Transverse colon (tissue), 4 donors: ENCODE results near the gene DHDH. TPM values are rescaled to one million over a fixed set of nuclear protein-coding genes. Genes with fewer than 3 reads are reported as not detected.

ENCODE experiments used
- DNase-seq: peaks from one replicate; pipeline ENCODE4 v3.0.0-alpha.2; 2019
- H3K27ac ChIP-seq, 4 donors: fragments of 200-600 bp; sonication (generic); 2 replicates each; pipeline ENCODE4 v1.5.1; 2016 to 2018; ENCODE audit warnings: inconsistent platforms in 4 of 4
- H3K27me3 ChIP-seq: fragments of 200-600 bp; sonication (generic); 2 replicates; pipeline ENCODE4 v1.5.1; 2017; ENCODE audit warnings: inconsistent platforms
- H3K36me3 ChIP-seq, 4 donors: fragments of 200-600 bp; sonication (generic); 2 replicates each; pipeline ENCODE4 v1.5.1; 2017 to 2019; ENCODE audit warnings: inconsistent platforms in 4 of 4
- H3K4me1 ChIP-seq, 4 donors: fragments of 200-600 bp; sonication (generic); 2 replicates each; pipeline ENCODE4 v1.5.1; 2017 to 2020; ENCODE audit warnings: inconsistent platforms in 4 of 4
- H3K4me3 ChIP-seq, 4 donors: fragments of 200-600 bp; sonication (generic); 1 replicate in 1 of 4; 2 replicates in 3 of 4; pipeline versions ENCODE4 v1.5.1 to v1.6.1; 2017 to 2019; ENCODE audit warnings: inconsistent platforms in 4 of 4
- H3K9me3 ChIP-seq, 2 donors: fragments of 200-600 bp; sonication (generic); 2 replicates each; pipeline ENCODE4 v1.5.1; 2017 to 2019; ENCODE audit warnings: inconsistent platforms in 2 of 2
- CTCF ChIP-seq, 5 experiments: fragments of 200-600 bp in 3 of 5; fragments of 450-650 bp in 2 of 5; sonication (generic) in 3 of 5; IDR thresholded peaks; 1 replicate in 2 of 5; 2 replicates in 3 of 5; pipeline ENCODE4 v1.5.1; 2016 to 2017; ENCODE audit warnings: antibody characterized with exemption in 5 of 5, inconsistent platforms in 3 of 5, mild to moderate bottlenecking in 2 of 5, moderate library complexity in 1 of 5
- EP300 ChIP-seq: sonication (generic); formaldehyde crosslinking; IDR thresholded peaks from one replicate; pipeline ENCODE4 v1.6.1; 2017; ENCODE audit warnings: antibody characterized with exemption, low read depth
- POLR2A ChIP-seq: fragments of 450-650 bp; IDR thresholded peaks from one replicate; pipeline ENCODE4 v1.6.1; 2016; ENCODE audit warnings: antibody characterized with exemption, mild to moderate bottlenecking, moderate library complexity
- POLR2AphosphoS5 ChIP-seq, 3 donors: sonication (generic); formaldehyde crosslinking; IDR thresholded peaks; one replicate each; pipeline ENCODE4 v1.6.1; 2016; ENCODE audit warnings: antibody characterized with exemption in 3 of 3
- WGBS, 2 donors: methylation state at CpG; one replicate each; pipeline ENCODE4 v1.1.5; 2018; ENCODE audit warnings: low coverage in 1 of 2; 5-methylcytosine and 5-hydroxymethylcytosine counted together
- in situ Hi-C, 4 donors: fragments of 200-750 bp; cut with MboI; loops; one replicate each; pipeline versions ENCODE4 v1.15.0 to v1.15.1; 2017; ENCODE audit warnings: low sequenced_read_pairs in 3 of 4, low pct_ligation_motif_present in 1 of 4, low pct_unique_long_range_greater_than_20kb in 1 of 4
- intact Hi-C: fragments of 100-400 bp; cut with DNase I; formaldehyde crosslinking; loops from one replicate; pipeline ENCODE4 v1.15.1; 2023; ENCODE audit warnings: low total_unique reads
- total RNA-seq, 4 donors: library from RNA; depleted of rRNA; stranded (reverse); fragments of >200 nt; gene quantifications; one replicate each; pipeline ENCODE4 v1.1.0, GENCODE V29; 2016

Gene DHDH
- total RNA-seq, 4 donors from 2014 or later = 3.4 to 4.9 TPM; not detected in 2

DNA sequence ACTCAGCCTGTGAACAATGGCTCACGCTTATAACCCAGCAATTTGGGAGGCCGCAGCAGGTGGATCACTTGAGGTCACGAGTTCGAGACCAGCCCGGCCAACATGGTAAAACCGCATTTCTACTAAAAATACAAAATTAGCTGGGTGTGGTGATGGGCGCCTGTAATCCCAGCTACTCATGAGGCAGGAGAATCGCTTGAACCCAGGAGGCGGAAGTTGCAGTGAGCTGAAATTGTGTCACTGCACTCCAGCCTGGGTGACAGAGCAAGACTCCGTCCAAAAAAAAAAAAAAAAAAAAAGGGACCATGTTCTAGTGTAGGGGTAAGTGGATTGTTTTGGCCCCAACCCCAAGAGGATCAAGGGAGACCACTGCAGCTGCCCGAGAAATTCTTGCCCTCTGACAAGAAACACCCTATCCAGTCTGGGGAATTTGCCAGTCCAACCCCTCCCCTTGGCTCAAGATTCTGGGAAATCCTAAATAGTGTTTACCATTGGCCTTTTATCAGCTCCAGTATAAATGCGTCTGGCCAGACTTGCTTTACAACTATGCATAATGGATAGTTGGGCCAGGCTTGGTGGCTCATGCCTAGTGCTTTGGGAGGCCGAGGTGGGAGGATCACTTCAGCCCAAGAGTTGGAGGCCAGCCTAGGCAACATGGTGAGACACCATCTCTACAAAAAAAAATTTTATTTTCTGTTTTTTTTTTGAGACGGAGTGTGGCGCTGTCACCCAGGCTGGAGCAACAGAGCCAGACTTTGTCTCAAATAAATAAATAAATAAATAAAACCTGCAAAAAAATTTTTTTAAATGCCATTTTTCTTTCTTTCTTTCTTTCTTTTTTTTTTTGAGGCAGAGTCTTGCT lies 5.1 kb upstream of the DHDH start:
- in situ Hi-C loops = no loop called here
- DNase-seq = no peak

DNA sequence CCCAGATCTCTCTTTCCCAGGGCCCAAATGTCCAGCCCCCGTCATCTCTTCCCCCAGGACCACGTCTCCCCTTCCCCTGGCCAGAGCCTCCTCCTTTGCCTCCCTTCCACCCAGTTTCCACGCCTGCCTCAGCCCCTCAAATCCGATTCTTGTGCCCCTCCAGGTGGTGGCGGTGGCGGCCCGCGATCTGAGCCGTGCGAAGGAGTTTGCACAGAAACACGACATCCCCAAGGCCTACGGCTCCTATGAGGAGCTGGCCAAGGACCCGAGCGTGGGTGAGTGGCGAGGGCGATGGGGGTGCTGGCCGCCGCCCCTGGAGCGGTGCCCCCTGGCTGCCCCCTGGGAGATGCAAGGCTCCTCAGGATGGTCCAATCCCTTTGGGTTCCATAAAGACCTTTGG lies 1.3 kb downstream of the DHDH start:
- in situ Hi-C loops (no loop called here), intact Hi-C loops (no loop called here)
- peaks cover 14% of the 10 kb centered on the region for H3K27me3 ChIP-seq
- H3K4me3 ChIP-seq = no peak overlapping the region
- H3K36me3 ChIP-seq = no peaks in the 10 kb centered on the region
- WGBS, 2 donors = 85% methylated on average over 19 of the region's 19 CpGs; no CpG with 5 or more reads in 1 of the 2 donors
- H3K27ac ChIP-seq = no peak overlapping the region
- DNase-seq = no peak
- TF ChIP-seq EP300 = no peak
- no peak for TF ChIP-seq CTCF (IDR thresholded peaks at IDR 0.05)
- TF ChIP-seq POLR2A = no peak
- peaks cover 3 to 16% (median 6%) of the 10 kb centered on the region in 4 donors for H3K4me1 ChIP-seq
- H3K9me3 ChIP-seq = no peaks in the 10 kb centered on the region

More for the DNA sequence above, 5.1 kb upstream of the DHDH start:
- Histone ChIP-seq H3K9me3 (no peaks in the 10 kb centered on the region), H3K36me3 (no peaks in the 10 kb centered on the region), H3K27me3 (peaks cover 14% of the 10 kb centered on the region), H3K4me3 (no peak overlapping the region), H3K27ac (no peak overlapping the region), H3K4me1 (peaks cover 0 to 12% (median 4%) of the 10 kb centered on the region in 4 donors)
- intact Hi-C loops = no loop called here
- no peak for TF ChIP-seq POLR2AphosphoS5 (IDR thresholded peaks at IDR 0.05)
- no peak for TF ChIP-seq POLR2A
- no peak for TF ChIP-seq EP300
- no peak for TF ChIP-seq CTCF (IDR thresholded peaks at IDR 0.05)
- 47 to 59% methylated on average over 11 to 15 of the region's 15 CpGs for WGBS, 2 donors

DNA sequence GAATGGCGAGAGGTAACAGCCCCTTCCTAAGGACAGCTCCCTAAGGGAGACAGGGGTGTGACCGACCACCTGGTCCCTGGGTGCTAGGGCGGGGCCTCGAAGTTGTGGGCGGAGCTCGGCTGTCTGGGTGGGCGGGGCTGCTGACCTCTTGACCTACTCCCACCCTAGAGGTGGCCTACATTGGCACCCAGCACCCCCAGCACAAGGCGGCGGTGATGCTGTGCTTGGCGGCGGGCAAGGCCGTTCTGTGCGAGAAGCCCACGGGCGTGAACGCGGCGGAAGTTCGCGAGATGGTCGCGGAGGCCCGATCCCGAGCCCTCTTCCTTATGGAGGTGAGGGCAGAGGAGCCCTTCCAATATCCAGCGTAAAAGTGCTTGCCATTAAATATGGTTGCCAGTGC lies 2.4 kb downstream of the DHDH start:
- 92% methylated on average over 4 to 25 of the region's 25 CpGs for WGBS, 2 donors
- H3K4me1 ChIP-seq = peaks cover 3 to 16% (median 6%) of the 10 kb centered on the region in 4 donors
- TF ChIP-seq POLR2A (no peak), POLR2AphosphoS5 (IDR thresholded peaks at IDR 0.05) (no peak), EP300 (no peak), CTCF (IDR thresholded peaks at IDR 0.05) (no peak)
- H3K36me3 ChIP-seq = no peaks in the 10 kb centered on the region
- no peaks in the 10 kb centered on the region for H3K9me3 ChIP-seq
- no peak overlapping the region for H3K4me3 ChIP-seq
- no peak overlapping the region for H3K27ac ChIP-seq
- DNase-seq = no peak
- peaks cover 14% of the 10 kb centered on the region for H3K27me3 ChIP-seq
- intact Hi-C loops = no loop called here
- in situ Hi-C loops = no loop called here

- no peak overlapping the region for H3K4me3 ChIP-seq
- intact Hi-C loops (no loop called here), in situ Hi-C loops (no loop called here)
- WGBS, 2 donors = 79 to 90% methylated on average over 4 to 7 of the region's 7 CpGs
- H3K9me3 ChIP-seq = no peaks in the 10 kb centered on the region
- no peaks in the 10 kb centered on the region for H3K27me3 ChIP-seq
- peaks cover 2 to 11% (median 6%) of the 10 kb centered on the region in 4 donors for H3K4me1 ChIP-seq
- no peaks in the 10 kb centered on the region for H3K36me3 ChIP-seq
- no peak for TF ChIP-seq POLR2A
- DNase-seq = no peak
- H3K27ac ChIP-seq = no peak overlapping the region
Observed at GRCh38 chr19:48938256-48938655, 4.8 kb downstream of the DHDH start.
